Gastroesophageal sphincter (tissue), 3 donors: ENCODE data around the gene AGBL1.

Experiments
- CTCF ChIP-seq, 4 experiments: fragments of 200-600 bp in 2 of 4; fragments of 450-650 bp in 2 of 4; sonication (generic) in 1 of 4; IDR thresholded peaks; one replicate each; pipeline ENCODE4 v1.5.1; 2017 to 2019; ENCODE audit warnings: antibody characterized with exemption in 4 of 4, mild to moderate bottlenecking in 2 of 4, moderate library complexity in 2 of 4
- EP300 ChIP-seq: sonication (generic); formaldehyde crosslinking; IDR thresholded peaks from one replicate; pipeline ENCODE4 v1.6.1; 2017; ENCODE audit warnings: antibody characterized with exemption, mild to moderate bottlenecking
- POLR2A ChIP-seq, 2 donors: fragments of 450-650 bp; IDR thresholded peaks; one replicate each; pipeline ENCODE4 v1.6.1; 2017; ENCODE audit warnings: antibody characterized with exemption in 2 of 2, mild to moderate bottlenecking in 2 of 2, moderate library complexity in 1 of 2
- POLR2AphosphoS5 ChIP-seq: sonication (generic); formaldehyde crosslinking; IDR thresholded peaks from one replicate; pipeline ENCODE4 v1.6.1; 2017; ENCODE audit warnings: antibody characterized with exemption

GRCh38 chr15:86278586-86278985, 198.9 kb downstream of the AGBL1 start:
- TF ChIP-seq CTCF (IDR thresholded peaks at IDR 0.05) (no peak), POLR2A (IDR thresholded peaks at IDR 0.05) (no peak), POLR2AphosphoS5 (no peak), EP300 (no peak)
